Mucosa of descending colon (tissue), 3 donors: ENCODE measurements around the gene EFNA5. TPM values are rescaled to one million over a fixed set of nuclear protein-coding genes. Genes with fewer than 3 reads are reported as not detected.

Experiments used
- ATAC-seq: fragments of 200-7000 bp; cut with Tn5 transposase; one replicate; pipeline ENCODE4 v1.9.1; 2020; ENCODE audit warnings: mild to moderate bottlenecking, moderate library complexity
- DNase-seq, 3 donors: peaks; one replicate each; pipeline ENCODE4 v3.0.0-alpha.2; 2020
- H3K36me3 ChIP-seq: fragments of 200-600 bp; one replicate; pipeline ENCODE4 v1.8.0; 2021; ENCODE audit warnings: low read depth, mild to moderate bottlenecking
- H3K4me1 ChIP-seq: fragments of 200-600 bp; one replicate; pipeline ENCODE4 v1.8.0; 2021; ENCODE audit warnings: low read depth, mild to moderate bottlenecking
- H3K4me3 ChIP-seq: fragments of 200-600 bp; one replicate; pipeline ENCODE4 v1.8.0; 2021; ENCODE audit warnings: mild to moderate bottlenecking
- H3K9me3 ChIP-seq: fragments of 200-600 bp; one replicate; pipeline ENCODE4 v1.8.0; 2021; ENCODE audit warnings: mild to moderate bottlenecking
- intact Hi-C, 2 donors: fragments of 100-400 bp; cut with DNase I in 1 of 2; cut with micrococcal nuclease in 1 of 2; formaldehyde crosslinking; loops; one replicate each; pipeline versions ENCODE4 v1.11.0 to v1.11.1; 2022; cut with DNase I, micrococcal nuclease
- total RNA-seq, 3 donors: library from RNA; stranded (reverse); fragmentation: NEBNext Ultra II Directional in 2 of 3; extraction: Animal tissue kit (Norgen Biotek cat#: 25700) in 2 of 3; gene quantifications; one replicate each; pipeline versions ENCODE4 v1.2.1 to v1.2.4, GENCODE V29; 2021 to 2023
- TF ChIP-seq, protein P1 (sequence below): fragments of 200-600 bp; IDR thresholded peaks from one replicate; pipeline ENCODE4 v1.8.0; 2022; ENCODE audit warnings: antibody characterized with exemption, mild to moderate bottlenecking
- donor health status: DM: no; HTN: no; CAD: no; lungs with moderate emphysema.
- donor health status: DM: no; HTN: no; CAD: no.
- donor health status: DM: no; HTN: yes; CAD: no.

EFNA5 gene
- total RNA-seq, 3 donors from 2014 or later: 12.7 to 14.4 (median 14.3) TPM

DNA sequence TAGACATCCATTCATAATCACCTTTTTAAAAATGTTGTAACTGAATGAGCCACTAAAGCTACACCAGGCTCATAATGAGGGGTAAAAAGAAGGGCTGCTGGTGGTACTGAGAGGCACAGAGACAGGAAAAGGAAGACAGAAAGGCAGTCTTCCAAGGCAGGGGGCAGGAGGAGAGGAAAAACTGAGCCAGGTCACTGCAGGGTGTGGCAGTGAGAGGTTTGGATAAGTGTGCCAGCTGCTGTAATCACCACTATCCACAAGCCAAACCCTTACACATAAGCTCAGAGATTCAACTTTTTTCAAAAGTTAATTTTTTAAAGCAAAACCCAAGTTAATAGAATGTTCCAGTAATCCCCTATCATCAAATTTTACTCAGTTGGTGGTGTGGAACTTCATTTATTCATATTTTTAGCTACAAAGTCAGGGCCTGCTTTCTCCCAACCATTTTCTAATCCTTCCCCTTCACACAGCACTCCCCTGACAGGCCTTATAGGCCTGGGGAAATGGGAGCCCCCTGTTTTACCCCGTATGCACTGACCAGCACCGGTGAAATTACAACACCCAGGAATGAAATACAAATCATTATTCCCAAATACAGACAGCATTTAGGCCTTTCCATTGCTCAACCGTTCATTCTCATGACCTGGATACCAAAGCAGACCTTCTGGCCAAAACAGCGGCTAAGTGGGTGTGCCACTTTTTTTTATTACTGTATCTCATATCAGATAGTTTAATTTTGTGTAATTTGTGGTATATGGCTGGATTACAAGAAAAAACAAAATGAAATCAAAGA is 76.3 kb downstream of the EFNA5 start:
- intact Hi-C loops: no loop called here
- Histone ChIP-seq H3K9me3 (no peaks in the 10 kb centered on the region), H3K36me3 (no peaks in the 10 kb centered on the region), H3K4me1 (peaks cover 18% of the 10 kb centered on the region), H3K4me3 (no peak overlapping the region)
- peak; percentile 83 for ATAC-seq
- DNase-seq: peak in 2 of 3 donors; percentile 35 to 48
- TF ChIP-seq, protein P1, sequence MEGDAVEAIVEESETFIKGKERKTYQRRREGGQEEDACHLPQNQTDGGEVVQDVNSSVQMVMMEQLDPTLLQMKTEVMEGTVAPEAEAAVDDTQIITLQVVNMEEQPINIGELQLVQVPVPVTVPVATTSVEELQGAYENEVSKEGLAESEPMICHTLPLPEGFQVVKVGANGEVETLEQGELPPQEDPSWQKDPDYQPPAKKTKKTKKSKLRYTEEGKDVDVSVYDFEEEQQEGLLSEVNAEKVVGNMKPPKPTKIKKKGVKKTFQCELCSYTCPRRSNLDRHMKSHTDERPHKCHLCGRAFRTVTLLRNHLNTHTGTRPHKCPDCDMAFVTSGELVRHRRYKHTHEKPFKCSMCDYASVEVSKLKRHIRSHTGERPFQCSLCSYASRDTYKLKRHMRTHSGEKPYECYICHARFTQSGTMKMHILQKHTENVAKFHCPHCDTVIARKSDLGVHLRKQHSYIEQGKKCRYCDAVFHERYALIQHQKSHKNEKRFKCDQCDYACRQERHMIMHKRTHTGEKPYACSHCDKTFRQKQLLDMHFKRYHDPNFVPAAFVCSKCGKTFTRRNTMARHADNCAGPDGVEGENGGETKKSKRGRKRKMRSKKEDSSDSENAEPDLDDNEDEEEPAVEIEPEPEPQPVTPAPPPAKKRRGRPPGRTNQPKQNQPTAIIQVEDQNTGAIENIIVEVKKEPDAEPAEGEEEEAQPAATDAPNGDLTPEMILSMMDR: no peak

GRCh38 chr5:107593009-107593408 is 77.7 kb downstream of the EFNA5 start:
- ATAC-seq (no peak), DNase-seq (no peak)
- no peak overlapping the region for H3K4me3 ChIP-seq
- H3K9me3 ChIP-seq: no peaks in the 10 kb centered on the region
- peaks cover 18% of the 10 kb centered on the region for H3K4me1 ChIP-seq
- TF ChIP-seq, protein P1: no peak
- intact Hi-C loops: no loop called here
- no peaks in the 10 kb centered on the region for H3K36me3 ChIP-seq

DNA sequence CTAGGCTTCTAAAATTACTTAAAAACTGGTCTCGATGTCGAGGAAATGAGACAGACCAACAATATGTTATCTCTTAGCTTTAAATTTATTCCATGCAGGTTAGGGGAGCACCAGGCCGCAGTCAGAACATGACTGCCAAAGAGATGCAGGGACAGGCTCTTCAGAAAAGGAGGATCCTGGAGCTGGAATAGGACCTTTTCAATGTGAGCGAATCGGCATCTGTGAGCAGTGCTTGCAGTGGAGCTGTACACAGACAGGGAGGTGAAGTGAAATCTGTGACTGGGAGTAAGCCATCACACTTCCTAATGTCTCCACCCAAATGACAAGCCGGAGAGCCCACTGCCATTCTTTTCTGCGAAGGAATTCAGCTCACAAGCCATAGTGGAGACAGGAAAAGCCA is 78.2 kb downstream of the EFNA5 start:
- intact Hi-C loops: no loop called here
- no peak for ATAC-seq
- H3K4me1 ChIP-seq: peaks cover 18% of the 10 kb centered on the region

GRCh38 chr5:107590686-107591085 is 80.1 kb downstream of the EFNA5 start:
- intact Hi-C loops: no loop called here
- ATAC-seq (no peak), DNase-seq (no peak)
- Histone ChIP-seq H3K4me1 (peaks cover 16% of the 10 kb centered on the region), H3K9me3 (no peaks in the 10 kb centered on the region), H3K36me3 (no peaks in the 10 kb centered on the region), H3K4me3 (no peak overlapping the region)
- TF ChIP-seq, protein P1: no peak

More for the DNA sequence above, 78.2 kb downstream of the EFNA5 start:
- H3K4me3 ChIP-seq: no peak overlapping the region
- no peaks in the 10 kb centered on the region for H3K9me3 ChIP-seq
- DNase-seq: no peak
- H3K36me3 ChIP-seq: no peaks in the 10 kb centered on the region
- TF ChIP-seq, protein P1: no peak

DNA sequence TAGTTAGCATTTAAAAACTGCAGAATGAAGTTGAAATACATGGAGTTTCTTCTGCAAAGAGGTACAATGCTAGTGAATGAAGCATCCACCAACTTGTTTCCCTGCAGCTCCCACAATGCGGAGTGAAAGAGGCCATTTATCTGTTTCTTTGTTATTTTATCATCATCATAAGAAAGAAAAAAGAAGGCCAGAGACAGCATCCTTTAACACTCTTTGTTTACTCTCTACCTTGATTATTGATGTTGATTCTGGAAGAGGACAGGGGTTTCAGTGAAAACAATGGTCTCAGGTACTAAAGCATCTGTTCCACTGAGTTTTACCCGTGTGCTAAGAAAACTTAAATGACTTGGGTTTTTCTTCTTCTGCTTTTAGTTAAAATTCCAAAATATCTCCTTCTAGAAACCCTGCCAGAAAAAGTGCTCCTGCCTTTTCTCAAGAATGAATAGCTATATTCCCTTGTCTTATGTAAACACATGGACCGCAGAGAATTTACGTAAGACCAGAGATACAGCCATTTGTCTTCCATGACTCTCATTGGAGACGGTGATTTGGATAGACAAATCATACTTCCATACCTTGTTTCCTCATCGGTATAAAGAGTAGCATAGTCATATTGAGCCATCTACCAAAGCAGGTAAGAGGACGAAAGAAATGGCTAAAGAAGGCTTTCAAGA is 81.1 kb downstream of the EFNA5 start:
- TF ChIP-seq, protein P1: no peak
- no peak for ATAC-seq
- Histone ChIP-seq H3K9me3 (no peaks in the 10 kb centered on the region), H3K4me3 (no peak overlapping the region), H3K4me1 (peaks cover 9% of the 10 kb centered on the region), H3K36me3 (no peaks in the 10 kb centered on the region)
- intact Hi-C loops: no loop called here
- no peak for DNase-seq
